BLaER1 treated with 17β-estradiol and CSF1 and Interleukin-3, amounts not matched to agents 10 nM and 100 nM (cell line): ENCODE data around the gene DCLRE1C.

ENCODE experiments used
- H3K27ac ChIP-seq, 11 experiments: shearing (Covaris generic); formaldehyde crosslinking; 2 replicates each; pipeline ENCODE4 v1.8.1; 2022
- H3K27me3 ChIP-seq, 11 experiments: shearing (Covaris generic); formaldehyde crosslinking; 2 replicates each; pipeline ENCODE4 v1.8.1; 2022
- H3K36me3 ChIP-seq, 11 experiments: shearing (Covaris generic); formaldehyde crosslinking; 2 replicates each; pipeline ENCODE4 v1.8.1; 2022
- H3K4me1 ChIP-seq, 10 experiments: shearing (Covaris generic); formaldehyde crosslinking; 2 replicates each; pipeline ENCODE4 v1.8.1; 2022
- H3K4me2 ChIP-seq, 11 experiments: shearing (Covaris generic); formaldehyde crosslinking; 2 replicates each; pipeline ENCODE4 v1.8.1; 2022
- H3K4me3 ChIP-seq, 10 experiments: shearing (Covaris generic); formaldehyde crosslinking; 2 replicates each; pipeline ENCODE4 v1.8.1; 2022
- H3K9ac ChIP-seq, 11 experiments: shearing (Covaris generic); formaldehyde crosslinking; 2 replicates each; pipeline ENCODE4 v1.8.1; 2022
- H3K9me3 ChIP-seq, 11 experiments: shearing (Covaris generic); formaldehyde crosslinking; replicated peaks in 1 of 11; 2 replicates each; pipeline ENCODE4 v1.8.1; 2022
- H4K20me1 ChIP-seq, 11 experiments: shearing (Covaris generic); formaldehyde crosslinking; 2 replicates each; pipeline ENCODE4 v1.8.1; 2022
- Cebpa-rat ChIP-seq, 11 experiments: shearing (Covaris generic); IDR thresholded peaks; 2 replicates each; pipeline ENCODE4 v1.8.1; 2022

Gene DCLRE1C

DNA sequence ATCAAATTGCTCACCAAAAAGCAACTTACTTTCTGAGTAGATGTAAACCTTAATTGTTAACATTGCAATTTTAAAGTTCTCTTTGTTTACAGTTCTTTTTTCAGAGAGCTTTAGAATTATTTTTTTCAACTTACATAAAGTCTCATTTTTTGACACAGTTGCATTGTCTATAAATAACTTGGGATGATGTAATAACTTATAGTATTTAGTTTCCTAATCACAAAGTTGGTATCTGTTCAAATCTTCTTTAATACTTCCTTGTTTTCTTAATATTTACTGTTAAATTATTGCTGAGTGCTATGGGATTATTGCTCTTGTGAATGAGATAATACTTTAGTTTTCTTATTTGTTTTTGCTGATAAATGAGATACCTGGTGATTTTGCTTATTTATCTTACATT, 94.1 kb downstream of the DCLRE1C start:
- no peak overlapping the region for H3K9ac ChIP-seq
- no peak for TF ChIP-seq Cebpa-rat (IDR thresholded peaks at IDR 0.05)
- H3K27ac ChIP-seq = no peak overlapping the region

DNA sequence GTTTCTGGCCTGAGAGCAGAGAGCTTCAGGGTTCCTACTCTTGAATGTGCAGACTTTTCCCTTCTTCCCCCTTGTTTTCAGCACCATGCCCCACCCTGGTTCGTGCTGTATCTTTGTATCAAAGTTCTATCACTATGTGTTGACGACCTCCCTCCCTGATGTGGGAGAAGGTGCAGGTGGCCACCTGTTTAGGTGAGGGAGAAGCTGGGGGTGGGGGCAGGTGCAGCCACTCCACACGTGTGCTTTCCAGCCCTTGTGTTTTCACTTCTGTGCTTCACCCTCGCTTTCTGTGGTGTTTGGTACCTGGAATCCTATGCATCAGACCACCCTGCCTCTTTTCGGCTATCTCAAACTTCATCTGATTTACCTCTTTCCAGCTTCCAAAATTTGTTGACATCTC, 94.9 kb downstream of the DCLRE1C start:
- Histone ChIP-seq H3K36me3 (peaks cover 74 to 95% (median 84%) of the 10 kb centered on the region in 11 experiments), H3K4me3 (no peak overlapping the region), H3K27ac (no peak overlapping the region)

More for the DNA sequence above, 94.1 kb downstream of the DCLRE1C start:
- Histone ChIP-seq H4K20me1 (peaks cover 0 to 16% (median 0%) of the 10 kb centered on the region in 11 experiments; a peak in 4 of 22 replicates), H3K9me3 (no peaks in the 10 kb centered on the region; a peak in 1 of 22 replicates), H3K4me3 (no peak overlapping the region), H3K4me1 (peaks cover 0 to 17% (median 0%) of the 10 kb centered on the region in 10 experiments; a peak in 6 of 20 replicates), H3K36me3 (peaks cover 67 to 93% (median 78%) of the 10 kb centered on the region in 11 experiments), H3K27me3 (no peaks in the 10 kb centered on the region), H3K4me2 (peak overlapping the region in 2 of 11 experiments; percentile 30 to 41; a peak in 3 of 22 replicates)

DNA sequence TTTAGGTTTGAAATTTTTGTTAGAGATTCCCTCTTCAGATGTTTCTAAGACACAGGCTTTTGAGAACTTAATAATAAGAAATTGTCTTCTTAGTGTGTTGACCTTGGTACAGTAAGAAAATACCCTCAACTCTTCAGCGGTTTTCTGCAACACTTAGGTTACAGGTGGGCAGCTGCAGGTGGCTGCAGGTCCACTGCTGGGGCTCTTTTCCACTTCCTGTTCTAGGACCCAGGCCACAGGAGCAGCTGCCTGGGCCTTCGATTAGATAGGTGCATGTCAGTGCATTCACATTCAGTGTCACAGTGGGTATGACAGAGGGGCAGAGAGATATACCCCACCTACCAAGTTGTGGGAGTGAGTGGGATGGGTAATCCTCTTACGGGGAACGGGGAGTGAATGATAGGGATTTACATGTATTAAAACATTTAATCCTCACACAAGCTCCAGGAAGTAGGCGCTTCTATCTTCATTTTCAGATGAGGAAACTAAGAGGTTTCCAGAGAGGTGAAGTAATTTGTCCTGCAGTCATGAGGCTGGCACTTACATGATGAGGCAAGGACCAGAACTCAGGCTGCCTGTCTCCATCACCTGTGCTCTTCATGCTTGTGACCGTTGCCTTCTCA, 95.4 kb downstream of the DCLRE1C start:
- H3K4me3 ChIP-seq = no peak overlapping the region
- peaks cover 73 to 96% (median 84%) of the 10 kb centered on the region in 11 experiments for H3K36me3 ChIP-seq
- H3K9me3 ChIP-seq = no peaks in the 10 kb centered on the region; a peak in 1 of 22 replicates
- H4K20me1 ChIP-seq = peaks cover 0 to 16% (median 0%) of the 10 kb centered on the region in 11 experiments; a peak in 4 of 22 replicates
- H3K27ac ChIP-seq = no peak overlapping the region
- H3K4me1 ChIP-seq = peaks cover 0 to 17% (median 0%) of the 10 kb centered on the region in 10 experiments; a peak in 6 of 20 replicates
- TF ChIP-seq Cebpa-rat (IDR thresholded peaks at IDR 0.05) = no peak
- H3K4me2 ChIP-seq = no peak overlapping the region
- no peak overlapping the region for H3K9ac ChIP-seq
- H3K27me3 ChIP-seq = no peaks in the 10 kb centered on the region

More for the DNA sequence above, 94.9 kb downstream of the DCLRE1C start:
- Histone ChIP-seq H3K9ac (no peak overlapping the region), H3K4me2 (peak overlapping the region in 2 of 11 experiments; percentile 30 to 41; a peak in 2 of 22 replicates), H3K27me3 (no peaks in the 10 kb centered on the region), H4K20me1 (peaks cover 0 to 16% (median 0%) of the 10 kb centered on the region in 11 experiments; a peak in 4 of 22 replicates), H3K9me3 (no peaks in the 10 kb centered on the region; a peak in 1 of 22 replicates), H3K4me1 (peaks cover 0 to 17% (median 0%) of the 10 kb centered on the region in 10 experiments; a peak in 6 of 20 replicates)
- no peak for TF ChIP-seq Cebpa-rat (IDR thresholded peaks at IDR 0.05)

DNA sequence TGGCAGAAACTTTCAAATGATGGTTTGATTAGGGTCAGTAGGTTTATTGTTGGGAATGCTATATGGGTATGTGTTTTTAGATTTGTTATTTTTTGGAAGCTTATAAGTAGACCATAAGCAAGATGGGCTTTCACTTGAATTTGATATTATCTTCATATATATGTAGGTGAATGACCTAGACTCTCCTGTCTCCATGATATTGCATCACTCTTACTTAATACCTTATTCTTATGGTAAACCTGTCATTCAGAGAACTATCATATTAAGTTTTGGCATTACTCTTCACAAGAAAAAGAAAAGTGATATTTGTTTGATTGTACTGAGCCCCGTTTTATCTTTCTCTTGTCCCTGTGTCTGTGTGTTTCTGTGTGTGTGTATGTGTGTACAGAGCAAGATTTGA, 98.4 kb downstream of the DCLRE1C start:
- TF ChIP-seq Cebpa-rat (IDR thresholded peaks at IDR 0.05) = 0 out of 22 replicates have a peak, but pooled peaks of 1 of the 11 experiments have one; percentile 37
- Histone ChIP-seq H4K20me1 (peaks cover 0 to 16% (median 0%) of the 10 kb centered on the region in 11 experiments; a peak in 4 of 22 replicates), H3K4me1 (peaks cover 0 to 17% (median 0%) of the 10 kb centered on the region in 10 experiments; a peak in 6 of 20 replicates), H3K27ac (no peak overlapping the region), H3K27me3 (no peaks in the 10 kb centered on the region), H3K4me3 (no peak overlapping the region), H3K36me3 (peaks cover 74 to 97% (median 84%) of the 10 kb centered on the region in 11 experiments), H3K4me2 (no peak overlapping the region), H3K9ac (no peak overlapping the region), H3K9me3 (no peaks in the 10 kb centered on the region)

GRCh38 chr10:14852236-14852635, 101.7 kb downstream of the DCLRE1C start:
- Histone ChIP-seq H3K4me3 (no peak overlapping the region), H3K27ac (no peak overlapping the region), H3K4me1 (peaks cover 0 to 7% (median 0%) of the 10 kb centered on the region in 10 experiments; a peak in 5 of 20 replicates), H3K36me3 (peaks cover 68 to 96% (median 82%) of the 10 kb centered on the region in 11 experiments), H3K9me3 (no peaks in the 10 kb centered on the region), H3K4me2 (no peak overlapping the region), H3K9ac (no peak overlapping the region), H4K20me1 (peaks cover 0 to 12% (median 6%) of the 10 kb centered on the region in 11 experiments; a peak in 8 of 22 replicates), H3K27me3 (no peaks in the 10 kb centered on the region)
- no peak for TF ChIP-seq Cebpa-rat (IDR thresholded peaks at IDR 0.05)
